NCI-H226 (cell line): Measurements from ENCODE around the gene RMRP.

Source experiments
- DNase-seq: peaks from one replicate; pipeline ENCODE4 v3.0.0-alpha.2; 2015

Gene RMRP

GRCh38 chr9:35657546-35658136 lies at the start of gene RMRP:
Gene RMRP (minus strand): TSS chr9:35658019.
- peak; percentile 95 for DNase-seq

DNA sequence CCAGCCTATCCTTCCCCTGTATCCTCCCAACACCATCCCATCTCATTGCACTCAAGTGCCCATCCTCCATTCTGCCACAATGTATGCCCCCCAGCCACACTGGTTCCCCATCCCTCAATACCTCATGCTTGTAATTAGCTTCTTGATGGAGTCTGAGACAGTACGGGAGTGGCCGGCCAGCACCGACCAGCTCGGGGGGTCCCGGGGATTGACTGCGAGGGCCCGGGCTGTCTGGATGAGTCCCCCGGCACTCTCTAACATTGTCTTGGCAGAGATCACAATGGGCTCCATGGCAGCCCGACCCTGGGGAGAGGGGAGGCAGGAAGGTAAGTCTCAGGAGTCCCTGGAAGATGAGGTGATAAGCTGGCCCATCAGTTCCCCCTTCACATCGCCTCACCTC lies 49.1 kb upstream of the RMRP start:
- no peak for DNase-seq

- no peak for DNase-seq
These were observed 48.1 kb upstream of the RMRP start for GRCh38 chr9:35705836-35706430.

DNA sequence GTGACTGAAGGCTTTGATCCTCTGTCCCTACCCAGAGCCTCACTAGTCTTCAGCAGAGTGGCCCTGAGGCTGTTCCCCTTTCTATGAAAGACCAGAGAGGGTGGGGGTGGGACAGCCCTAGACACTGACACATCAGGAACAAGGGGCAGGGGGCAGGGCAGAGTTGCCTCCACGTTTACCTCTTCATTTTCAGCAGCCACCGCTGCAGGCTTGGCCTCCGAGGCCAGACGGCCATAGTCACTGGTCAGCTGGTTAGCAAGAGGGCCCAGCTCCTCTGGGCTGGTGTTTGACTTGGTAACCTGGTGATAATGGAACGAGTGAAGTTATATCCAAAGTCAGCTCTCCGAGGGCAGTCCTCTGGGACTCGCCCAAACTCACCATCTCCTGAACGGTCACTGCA lies 47.6 kb upstream of the RMRP start:
- no peak for DNase-seq

GRCh38 chr9:35703906-35704672 lies 46.3 kb upstream of the RMRP start:
- DNase-seq = no peak

DNA sequence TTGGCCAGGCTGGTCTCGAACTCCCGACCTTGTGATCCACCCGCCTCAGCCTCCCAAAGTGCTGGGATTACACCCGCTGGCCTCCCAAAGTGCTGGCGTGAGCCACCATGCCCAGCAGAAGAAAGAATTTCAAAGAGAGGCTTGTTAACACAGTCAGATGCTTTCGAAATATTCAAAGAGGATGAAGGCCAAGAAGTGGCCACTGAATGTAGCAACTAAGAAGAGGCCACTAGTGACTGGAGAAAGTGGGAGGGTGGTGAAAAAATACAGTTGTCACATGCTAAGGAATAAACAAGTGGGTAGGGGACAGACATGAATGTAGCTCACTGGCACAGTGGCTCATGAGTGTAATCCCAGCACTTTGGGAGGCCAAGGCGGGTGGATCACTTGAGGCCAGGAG lies 44.9 kb upstream of the RMRP start:
- no peak for DNase-seq

DNA sequence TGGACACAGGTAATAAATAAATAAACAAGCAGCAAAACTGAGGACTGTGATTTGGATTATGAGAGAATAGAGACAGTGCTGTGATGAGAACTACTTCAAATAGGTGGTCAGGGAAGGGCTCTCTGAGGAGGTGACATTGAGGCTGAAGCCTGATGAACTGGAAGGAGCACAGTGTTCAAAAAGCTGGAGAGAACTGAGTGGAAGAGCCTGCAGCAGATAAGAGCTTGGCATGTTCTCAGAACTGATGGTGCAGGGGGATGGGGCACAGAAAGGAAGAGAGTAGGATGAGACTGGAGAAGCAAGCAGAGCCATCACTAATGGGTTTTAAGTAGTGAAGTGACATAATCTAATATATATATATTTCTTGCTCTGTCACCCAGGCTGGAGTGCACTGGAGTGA lies 43.1 kb upstream of the RMRP start:
- DNase-seq = no peak

DNA sequence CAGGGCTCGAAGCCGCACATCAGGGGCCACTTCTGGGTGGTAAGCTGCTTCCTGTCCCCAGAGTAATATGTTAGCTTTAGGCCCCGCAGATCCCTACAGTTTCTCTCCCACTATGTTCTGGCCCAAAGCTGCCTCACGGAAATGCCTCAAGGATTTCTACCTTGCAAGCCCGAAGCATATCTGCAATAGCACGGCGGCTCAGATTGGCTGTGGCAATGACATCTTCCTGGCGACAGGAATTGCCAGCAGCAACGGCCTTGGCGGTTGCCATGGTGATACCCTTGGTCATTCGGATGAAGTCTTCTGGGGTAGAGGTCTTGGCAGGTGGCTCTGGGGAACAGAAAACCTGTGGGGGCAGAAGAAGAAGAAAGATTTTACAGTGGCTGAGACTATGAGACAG lies 42.2 kb upstream of the RMRP start:
- no peak for DNase-seq

DNA sequence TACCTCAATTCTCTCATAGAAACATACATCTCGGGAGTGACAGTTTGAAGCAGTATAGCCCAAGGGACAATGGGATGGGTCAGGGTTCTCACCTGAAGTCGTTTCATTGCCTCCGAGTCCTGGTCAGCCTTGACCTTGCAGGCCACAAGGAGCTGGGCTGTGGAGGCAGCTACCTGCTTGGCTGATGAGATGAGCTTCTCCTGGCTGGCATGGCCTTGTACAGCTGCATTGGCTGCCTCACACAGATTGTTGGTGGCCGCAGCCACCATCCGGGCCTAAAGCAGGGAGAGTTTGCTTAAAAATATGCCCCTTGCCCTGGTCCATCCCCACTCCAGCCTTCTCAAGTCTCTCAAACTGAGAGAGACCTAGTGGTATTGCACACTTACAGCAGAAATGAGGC lies 40.4 kb upstream of the RMRP start:
- no peak for DNase-seq

DNA sequence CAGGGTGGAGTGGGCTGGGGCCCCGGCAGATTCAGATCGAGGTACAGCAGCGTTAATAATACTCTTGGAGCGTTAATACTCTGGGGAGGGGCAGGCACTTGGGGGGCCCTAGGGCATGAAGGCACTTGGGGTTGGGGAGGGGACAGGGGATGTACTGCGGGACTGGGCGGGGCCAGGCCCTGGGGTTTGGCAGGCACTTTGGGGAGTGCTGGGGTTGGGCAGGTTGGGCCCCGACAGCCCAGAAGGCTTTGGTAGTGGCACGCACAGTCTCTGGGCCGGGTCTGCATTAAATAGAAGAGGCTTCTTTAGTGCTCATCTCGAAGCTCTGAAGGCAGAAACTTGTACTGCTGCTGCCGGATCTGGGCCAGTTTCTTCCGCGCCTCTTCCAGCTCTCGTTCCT lies 39.7 kb upstream of the RMRP start:
- no peak for DNase-seq

GRCh38 chr9:35696520-35697215 lies 38.8 kb upstream of the RMRP start:
- peak; percentile 11 for DNase-seq

DNA sequence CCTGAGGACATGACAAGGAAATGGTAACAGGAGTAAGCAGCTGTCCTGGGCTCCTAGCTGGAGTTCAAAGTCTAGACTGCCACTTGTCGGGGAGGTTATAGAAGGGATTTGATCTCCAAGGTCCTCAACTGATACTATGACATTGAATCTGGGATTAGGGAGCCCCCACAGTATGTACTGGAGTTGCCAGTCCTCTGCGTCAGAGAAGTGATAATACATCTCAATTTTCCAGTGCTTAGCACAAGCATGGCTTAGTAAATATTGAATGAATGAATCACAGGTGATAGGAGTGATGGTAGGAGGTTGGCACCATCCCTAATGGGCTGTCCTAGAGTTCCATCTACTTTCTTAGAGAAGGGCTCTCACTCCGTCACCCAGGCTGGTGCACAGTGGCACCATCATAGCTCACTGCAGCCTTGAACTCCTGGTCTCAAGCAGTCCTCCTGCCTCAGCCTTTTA lies 38.2 kb upstream of the RMRP start:
- DNase-seq = peak; percentile 3

DNA sequence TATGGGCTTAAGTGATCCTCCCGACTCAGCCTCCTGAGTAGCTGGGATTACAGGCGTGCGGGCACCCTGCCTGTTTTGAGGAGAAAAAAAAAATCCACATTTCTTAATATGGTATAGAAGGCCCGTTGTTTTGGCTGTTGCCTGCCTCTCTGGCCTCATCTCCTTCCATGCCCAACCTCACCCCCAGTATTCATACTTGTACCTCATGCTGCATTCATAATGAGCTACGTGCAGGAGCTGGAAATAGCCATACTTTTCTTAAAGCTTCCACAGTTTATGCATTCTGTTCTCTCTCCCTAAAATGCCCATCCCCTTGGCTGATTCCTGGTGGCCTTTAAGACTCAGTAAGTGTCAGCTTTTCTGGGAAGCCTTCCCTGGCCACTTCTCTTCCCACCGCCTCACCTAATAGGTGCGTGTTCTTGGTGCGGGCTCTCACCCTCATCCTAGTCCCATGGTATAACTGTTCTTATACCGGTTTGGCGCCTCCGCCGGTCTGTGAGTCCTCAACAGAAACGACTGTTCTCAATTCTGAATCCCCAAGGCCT lies 34.0 kb upstream of the RMRP start:
- no peak for DNase-seq

DNA sequence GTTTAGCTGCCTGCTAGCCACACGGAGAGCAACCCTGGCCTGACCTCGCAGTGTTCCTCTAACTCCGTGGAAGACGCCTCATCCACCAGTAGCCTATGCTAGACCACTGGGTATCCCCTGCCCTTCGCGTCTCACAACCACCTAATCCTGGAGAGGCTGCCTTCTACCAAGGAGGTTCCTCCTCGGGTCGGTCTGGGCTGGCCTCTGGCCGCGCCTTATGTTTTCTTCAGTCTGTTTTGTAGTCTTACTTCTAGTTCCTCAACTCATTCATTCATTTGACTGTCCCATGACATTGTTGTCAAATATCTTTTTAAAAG lies 33.5 kb upstream of the RMRP start:
- DNase-seq = no peak

- DNase-seq = peak; percentile 30
These were observed 33.0 kb upstream of the RMRP start for GRCh38 chr9:35690614-35691333.

GRCh38 chr9:35690294-35690613 lies 32.4 kb upstream of the RMRP start:
- no peak for DNase-seq

DNA sequence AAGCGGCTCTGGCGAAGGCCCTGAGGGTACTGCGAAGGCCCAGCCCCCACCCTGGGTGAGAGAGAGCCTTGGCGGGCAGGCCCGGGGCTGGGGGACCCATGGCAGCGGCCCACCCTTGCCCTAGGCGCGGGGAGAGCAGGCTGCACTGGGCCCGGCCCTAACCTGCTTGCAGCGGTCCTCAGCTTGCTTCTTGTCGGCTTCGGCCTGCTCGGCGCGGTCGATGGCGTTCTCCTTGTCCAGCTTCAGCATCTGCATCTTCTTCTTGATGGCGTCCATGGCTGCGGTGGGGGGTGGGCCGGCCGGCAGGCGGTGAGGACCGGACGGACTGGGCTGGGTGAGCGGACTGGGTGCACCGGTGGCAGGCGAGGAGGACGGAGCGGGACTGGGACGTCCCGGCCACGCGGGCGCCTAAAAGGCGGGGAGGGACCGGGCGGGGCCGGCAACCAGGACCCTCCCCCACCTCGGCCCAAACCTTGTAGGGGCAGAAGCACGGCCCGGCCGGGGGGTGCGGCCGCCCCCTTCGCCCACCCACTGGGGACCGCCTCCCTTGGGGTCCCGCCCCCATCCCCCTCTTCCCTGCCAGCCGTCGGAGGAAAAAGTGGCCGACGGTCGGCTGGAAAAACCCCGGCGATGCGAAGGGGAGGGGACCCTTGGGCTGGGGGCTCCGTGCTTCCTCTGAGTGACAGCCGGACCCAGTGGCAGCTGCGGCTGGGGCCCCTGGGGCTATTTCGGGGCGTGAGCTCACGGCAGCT lies 31.9 kb upstream of the RMRP start, which contains the start of gene TPM2:
Gene TPM2, minus strand, starts transcription at position 384 of the 752 bp plus-strand sequence. Its CDS starts 108 bp downstream, at position 276.
- DNase-seq = peak; percentile 58

DNA sequence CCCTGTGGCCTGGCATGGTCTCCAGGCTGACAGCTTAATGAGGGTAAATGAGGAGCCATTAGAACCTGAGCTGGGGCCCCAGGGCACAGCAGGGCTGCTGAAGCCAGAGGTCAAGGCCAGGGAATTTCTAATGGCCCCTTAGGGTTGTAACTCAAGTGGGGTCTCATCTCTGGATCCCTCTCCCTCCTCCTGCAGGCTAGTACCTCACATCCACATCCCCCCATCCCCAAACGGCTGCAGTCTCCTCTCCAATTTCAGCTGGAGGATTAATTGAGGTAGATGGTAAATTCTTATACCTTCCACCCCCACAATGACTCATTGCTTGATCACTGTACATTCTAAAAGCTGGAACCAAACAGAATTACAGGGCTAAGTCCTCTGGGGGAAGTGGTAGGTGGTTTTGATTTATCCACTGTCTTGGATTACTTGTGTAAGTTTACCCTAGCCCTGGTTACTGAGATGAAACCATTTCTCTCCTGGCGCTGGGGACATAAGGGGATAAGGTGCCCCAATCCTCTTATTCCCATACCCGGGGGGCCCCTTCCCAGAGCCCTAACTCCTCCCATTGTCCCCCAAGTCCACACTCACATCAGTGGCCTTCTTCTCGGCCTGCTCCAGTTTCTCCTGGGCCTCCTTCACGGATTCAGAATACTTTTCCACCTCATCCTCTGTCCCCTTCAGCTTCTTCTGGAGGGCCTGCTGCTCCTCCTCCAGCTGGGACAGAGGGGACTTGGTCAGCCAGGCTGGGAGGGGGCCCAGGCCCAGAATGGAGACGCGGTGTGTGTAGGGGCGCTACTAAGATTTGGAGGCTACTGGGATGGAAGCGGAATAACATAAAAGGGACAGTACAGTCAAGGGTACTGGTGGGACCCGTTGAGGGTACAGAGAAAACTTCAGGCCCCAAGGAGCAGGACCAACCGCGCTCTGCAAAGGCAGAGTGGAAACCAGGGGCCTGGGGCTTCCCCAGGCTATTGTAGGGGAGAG lies 31.0 kb upstream of the RMRP start:
- peak; percentile 36 for DNase-seq

DNA sequence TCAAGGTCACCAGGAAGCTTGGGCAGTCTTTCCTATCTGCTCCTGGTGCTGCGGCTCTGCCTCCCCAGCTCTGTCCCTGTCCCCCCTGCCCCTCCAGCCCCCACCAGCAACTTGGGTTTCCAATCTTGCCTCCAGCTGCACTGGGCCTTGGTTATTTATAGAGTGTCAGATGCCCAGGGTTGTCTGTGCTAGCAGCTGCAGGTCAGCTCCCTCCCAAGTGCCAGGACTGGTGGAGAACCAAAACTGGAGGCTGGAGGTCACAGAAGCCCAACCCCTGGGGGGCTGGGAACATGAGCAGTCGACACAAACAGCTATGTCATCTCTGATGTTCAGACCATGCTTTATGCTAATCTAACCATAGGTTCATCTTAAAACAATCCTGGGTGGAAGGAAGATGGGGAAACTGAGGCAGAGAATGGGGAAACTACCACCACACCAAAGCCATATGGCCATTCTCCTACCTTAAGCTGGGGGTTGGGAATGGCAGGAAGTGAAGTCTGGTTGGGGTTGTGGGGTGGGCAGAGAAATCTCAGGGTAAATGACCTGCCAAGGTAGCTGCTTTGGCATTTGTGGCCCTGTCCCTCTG lies 30.2 kb upstream of the RMRP start:
- no peak for DNase-seq

DNA sequence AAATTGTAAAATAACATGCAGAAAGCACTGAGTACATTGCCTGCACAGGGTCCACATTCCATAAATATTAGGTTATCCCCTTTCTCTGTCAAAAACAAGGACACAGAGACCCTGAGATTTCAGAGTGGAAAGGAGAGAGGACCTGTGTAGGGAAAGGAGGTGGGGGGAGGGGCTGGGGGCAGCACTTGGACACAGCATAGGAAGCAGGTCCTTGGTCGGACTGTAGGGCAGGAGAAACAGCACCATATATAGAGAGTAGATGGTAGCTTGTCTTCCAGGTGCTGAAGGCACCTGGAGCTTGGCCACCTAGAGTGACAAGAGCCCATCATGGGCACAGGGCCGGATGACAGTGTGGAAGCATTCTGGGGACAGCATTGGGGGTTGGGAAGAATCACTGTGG lies 29.5 kb upstream of the RMRP start:
- no peak for DNase-seq
